IPS DF 19.7 (cell line): ENCODE results near the gene MLPH.

Source experiments
- DNase-seq: peaks from one replicate; pipeline ENCODE4 v3.0.0-alpha.2; 2013; ENCODE audit warnings: low read depth, low spot score

MLPH gene

GRCh38 chr2:237546040-237546875, 59.2 kb downstream of the MLPH start:
- DNase-seq = no peak

- DNase-seq = no peak
Measured at GRCh38 chr2:237546876-237547395, 59.9 kb downstream of the MLPH start.

- DNase-seq = no peak
Measured at GRCh38 chr2:237547841-237548416, 60.9 kb downstream of the MLPH start.

- no peak for DNase-seq
Measured at GRCh38 chr2:237549216-237549615, 62.2 kb downstream of the MLPH start.

GRCh38 chr2:237549643-237550415, 62.8 kb downstream of the MLPH start:
- DNase-seq = no peak

- DNase-seq = no peak
Measured at GRCh38 chr2:237551071-237551574, 64.1 kb downstream of the MLPH start.

- DNase-seq = no peak
Measured at GRCh38 chr2:237552908-237553307, 65.9 kb downstream of the MLPH start.

- DNase-seq = no peak
Measured at GRCh38 chr2:237553948-237554347, 66.9 kb downstream of the MLPH start.

GRCh38 chr2:237555560-237555959, 68.5 kb downstream of the MLPH start:
- DNase-seq = no peak

GRCh38 chr2:237556773-237557632, 70.0 kb downstream of the MLPH start:
- no peak for DNase-seq

GRCh38 chr2:237557633-237558015, 70.6 kb downstream of the MLPH start:
- DNase-seq = no peak

GRCh38 chr2:237558961-237559641, 72.0 kb downstream of the MLPH start:
- DNase-seq = no peak

GRCh38 chr2:237561221-237561620, 74.2 kb downstream of the MLPH start:
- DNase-seq = no peak

GRCh38 chr2:237563816-237564215, 76.8 kb downstream of the MLPH start:
- DNase-seq = peak; percentile 35

GRCh38 chr2:237564526-237565131, 77.6 kb downstream of the MLPH start:
- DNase-seq = no peak

GRCh38 chr2:237565974-237566373, 78.9 kb downstream of the MLPH start:
- DNase-seq = no peak

- no peak for DNase-seq
Measured at GRCh38 chr2:237566401-237567235, 79.6 kb downstream of the MLPH start, which contains the start of gene PRLH. PRLH (plus strand) TSS chr2:237566574; CDS start chr2:237566574, 0 bp downstream.

- DNase-seq = no peak
Measured at GRCh38 chr2:237567276-237568029, 80.4 kb downstream of the MLPH start.
